ENCODE results near the gene SDHA.
"Not testable (repeated sequence)": the region's sequence is repeated elsewhere in the genome, so short reads cannot be mapped to it uniquely, and the experiment has no call there.

GRCh38 chr5:273491-273890 is 55.4 kb downstream of the SDHA start:
- not testable (repeated sequence) for TF ChIP-seq CTCF, POLR2A (IDR thresholded peaks at IDR 0.05)
